Body of pancreas (tissue), 4 donors: ENCODE results near the gene IRF2BP1. TPM values are rescaled to one million over a fixed set of nuclear protein-coding genes. Genes with fewer than 3 reads are reported as not detected.

Experiments used
- ATAC-seq: fragments of 150-250 bp; one replicate; pipeline ENCODE4 v1.9.1; 2016
- DNase-seq, 4 donors: peaks; one replicate each; pipeline ENCODE4 v3.0.0-alpha.2; 2019
- H3K27ac ChIP-seq, 4 donors: fragments of 200-600 bp; sonication (generic); 1 replicate in 3 of 4; 2 replicates in 1 of 4; pipeline versions ENCODE4 v1.5.1 to v1.6.1; 2016 to 2019; ENCODE audit warnings: mild to moderate bottlenecking in 1 of 4, mixed read lengths in 1 of 4, moderate library complexity in 1 of 4
- H3K27me3 ChIP-seq, 2 donors: fragments of 200-600 bp; sonication (generic); one replicate each; pipeline ENCODE4 v1.6.0; 2016; ENCODE audit warnings: mild to moderate bottlenecking in 1 of 2
- H3K36me3 ChIP-seq, 2 donors: fragments of 200-600 bp; sonication (generic); replicated peaks in 1 of 2; 2 replicates each; pipeline ENCODE4 v1.5.1; 2016; ENCODE audit warnings: low read depth in 2 of 2; ENCODE audit not compliant: insufficient read depth in 1 of 2
- H3K4me1 ChIP-seq: fragments of 200-600 bp; sonication (generic); one replicate; pipeline ENCODE4 v1.6.0; 2016
- H3K4me3 ChIP-seq, 2 donors: fragments of 200-600 bp; sonication (generic); 1 replicate in 1 of 2; 2 replicates in 1 of 2; pipeline ENCODE4 v1.5.1; 2016 to 2019
- H3K9me3 ChIP-seq, 3 donors: fragments of 200-600 bp; sonication (generic); 1 replicate in 2 of 3; 2 replicates in 1 of 3; pipeline ENCODE4 v1.5.1; 2016
- POLR2A ChIP-seq, 3 donors: fragments of 450-650 bp; IDR thresholded peaks; one replicate each; pipeline ENCODE4 v1.6.1; 2016; ENCODE audit warnings: antibody characterized with exemption in 3 of 3, mild to moderate bottlenecking in 2 of 3
- WGBS, 2 donors: methylation state at CpG; one replicate each; pipeline ENCODE4 v1.1.5; 2017; 5-methylcytosine and 5-hydroxymethylcytosine counted together
- intact Hi-C: fragments of 100-400 bp; cut with DNase I; formaldehyde crosslinking; loops from one replicate; pipeline ENCODE4 v1.15.1; 2023
- total RNA-seq, 2 donors: library from RNA; depleted of rRNA; stranded (reverse); fragments of >200 nt; gene quantifications; one replicate each; pipeline ENCODE4 v1.1.0, GENCODE V29; 2016
- TF ChIP-seq, protein P1 (sequence below), 7 experiments: fragments of 450-650 bp in 4 of 7; fragments of 200-600 bp in 3 of 7; sonication (generic) in 3 of 7; IDR thresholded peaks; one replicate each; pipeline ENCODE4 v1.5.1; 2016 to 2019; ENCODE audit warnings: antibody characterized with exemption in 7 of 7

Gene IRF2BP1, protein sequence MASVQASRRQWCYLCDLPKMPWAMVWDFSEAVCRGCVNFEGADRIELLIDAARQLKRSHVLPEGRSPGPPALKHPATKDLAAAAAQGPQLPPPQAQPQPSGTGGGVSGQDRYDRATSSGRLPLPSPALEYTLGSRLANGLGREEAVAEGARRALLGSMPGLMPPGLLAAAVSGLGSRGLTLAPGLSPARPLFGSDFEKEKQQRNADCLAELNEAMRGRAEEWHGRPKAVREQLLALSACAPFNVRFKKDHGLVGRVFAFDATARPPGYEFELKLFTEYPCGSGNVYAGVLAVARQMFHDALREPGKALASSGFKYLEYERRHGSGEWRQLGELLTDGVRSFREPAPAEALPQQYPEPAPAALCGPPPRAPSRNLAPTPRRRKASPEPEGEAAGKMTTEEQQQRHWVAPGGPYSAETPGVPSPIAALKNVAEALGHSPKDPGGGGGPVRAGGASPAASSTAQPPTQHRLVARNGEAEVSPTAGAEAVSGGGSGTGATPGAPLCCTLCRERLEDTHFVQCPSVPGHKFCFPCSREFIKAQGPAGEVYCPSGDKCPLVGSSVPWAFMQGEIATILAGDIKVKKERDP
- total RNA-seq = 10 to 100 TPM; 24.1 to 25.1 TPM

DNA sequence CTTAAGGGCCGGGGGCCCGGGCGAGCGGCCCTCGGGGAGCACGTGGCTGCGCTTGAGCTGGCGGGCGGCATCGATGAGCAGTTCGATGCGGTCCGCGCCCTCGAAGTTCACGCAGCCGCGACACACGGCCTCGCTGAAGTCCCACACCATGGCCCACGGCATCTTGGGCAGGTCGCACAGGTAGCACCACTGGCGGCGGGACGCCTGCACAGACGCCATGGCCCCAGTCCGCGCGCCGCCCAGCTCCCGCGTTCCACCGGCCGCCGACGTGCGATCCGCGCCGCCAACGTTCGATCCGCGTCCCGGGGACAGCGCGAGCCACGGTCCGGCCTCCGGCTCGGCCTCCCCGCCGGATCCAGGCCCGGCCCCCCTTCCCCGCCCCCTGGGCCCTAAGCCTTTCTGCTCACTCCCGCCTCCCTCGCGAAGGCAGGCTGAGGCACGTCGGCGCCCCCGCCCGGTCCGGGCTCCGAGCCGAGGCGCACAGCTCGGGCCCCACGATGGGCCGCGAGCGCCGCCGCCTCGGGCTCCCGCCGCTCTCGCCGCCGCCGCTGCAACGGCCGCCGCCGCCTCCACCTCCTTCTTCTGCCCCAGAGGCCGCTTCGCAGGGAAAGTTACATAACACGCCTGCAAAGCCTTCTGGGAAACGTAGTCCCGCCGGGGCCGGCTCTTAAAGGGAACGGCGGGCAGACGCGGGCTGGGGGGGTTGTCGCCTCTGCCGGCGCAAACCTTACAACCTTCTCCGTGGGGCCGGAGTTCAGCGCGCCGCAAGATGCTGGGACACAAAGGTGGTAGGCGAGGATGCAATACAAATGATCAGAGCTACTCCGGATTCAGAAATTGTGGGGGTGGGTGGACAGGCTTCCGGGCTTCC lies at the start of gene IRF2BP1:
Gene IRF2BP1 (minus strand): TSS at position 586 of the 871 bp plus-strand sequence. CDS start 367 bp downstream, at position 219.
- intact Hi-C loops = no loop called here
- Histone ChIP-seq H3K27me3 (no peaks in the 10 kb centered on the region), H3K36me3 (no peaks in the 10 kb centered on the region)

DNA sequence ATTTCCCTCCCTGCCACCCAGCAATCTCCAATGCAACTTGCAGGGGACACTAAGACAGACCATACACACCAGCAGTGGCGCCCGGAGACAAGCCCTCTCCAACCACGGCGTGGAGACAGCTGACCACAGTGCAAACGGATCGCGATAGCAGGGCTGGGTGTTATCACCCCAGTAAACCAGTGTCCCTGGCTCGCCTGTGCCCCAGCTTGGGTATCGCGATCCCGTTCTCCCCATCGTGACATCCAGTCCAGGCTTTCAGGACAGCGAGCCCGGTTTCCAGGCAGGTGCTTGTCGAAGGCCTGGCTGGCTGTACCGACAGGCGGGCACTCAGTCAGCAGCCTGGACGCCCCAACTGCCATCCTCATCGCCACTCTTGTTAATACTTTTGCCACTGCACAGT lies 49.3 kb upstream of the IRF2BP1 start:
- Histone ChIP-seq H3K4me1 (peaks cover under 1% of the 10 kb centered on the region), H3K4me3 (no peak overlapping the region), H3K27me3 (no peaks in the 10 kb centered on the region), H3K36me3 (no peaks in the 10 kb centered on the region), H3K27ac (no peak overlapping the region), H3K9me3 (no peaks in the 10 kb centered on the region)
- DNase-seq (no peak), ATAC-seq (no peak)
- 39 to 51% methylated on average over 8 to 19 of the region's 19 CpGs for WGBS, 2 donors
- TF ChIP-seq POLR2A (IDR thresholded peaks at IDR 0.05) = no peak
- TF ChIP-seq, protein P1, sequence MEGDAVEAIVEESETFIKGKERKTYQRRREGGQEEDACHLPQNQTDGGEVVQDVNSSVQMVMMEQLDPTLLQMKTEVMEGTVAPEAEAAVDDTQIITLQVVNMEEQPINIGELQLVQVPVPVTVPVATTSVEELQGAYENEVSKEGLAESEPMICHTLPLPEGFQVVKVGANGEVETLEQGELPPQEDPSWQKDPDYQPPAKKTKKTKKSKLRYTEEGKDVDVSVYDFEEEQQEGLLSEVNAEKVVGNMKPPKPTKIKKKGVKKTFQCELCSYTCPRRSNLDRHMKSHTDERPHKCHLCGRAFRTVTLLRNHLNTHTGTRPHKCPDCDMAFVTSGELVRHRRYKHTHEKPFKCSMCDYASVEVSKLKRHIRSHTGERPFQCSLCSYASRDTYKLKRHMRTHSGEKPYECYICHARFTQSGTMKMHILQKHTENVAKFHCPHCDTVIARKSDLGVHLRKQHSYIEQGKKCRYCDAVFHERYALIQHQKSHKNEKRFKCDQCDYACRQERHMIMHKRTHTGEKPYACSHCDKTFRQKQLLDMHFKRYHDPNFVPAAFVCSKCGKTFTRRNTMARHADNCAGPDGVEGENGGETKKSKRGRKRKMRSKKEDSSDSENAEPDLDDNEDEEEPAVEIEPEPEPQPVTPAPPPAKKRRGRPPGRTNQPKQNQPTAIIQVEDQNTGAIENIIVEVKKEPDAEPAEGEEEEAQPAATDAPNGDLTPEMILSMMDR (IDR thresholded peaks at IDR 0.05) = no peak
- intact Hi-C loops = no loop called here

More for the DNA sequence above, at the start of gene IRF2BP1:
- peaks cover 50% of the 10 kb centered on the region for H3K4me1 ChIP-seq
- DNase-seq (peak; percentile 93 to 96 (median 94)), ATAC-seq (peak; percentile 58)
- no peaks in the 10 kb centered on the region for H3K9me3 ChIP-seq
- 1% methylated on average over 42 to 75 of the region's 107 CpGs for WGBS, 2 donors
- TF ChIP-seq, protein P1 (IDR thresholded peaks at IDR 0.05) = peak in 2 of 7 experiments; percentile 12 to 32
- TF ChIP-seq POLR2A (IDR thresholded peaks at IDR 0.05) = peak in 2 of 3 donors; percentile 46 to 55
- peak within 1 kb of the TSS; percentile 83 to 96 (median 90) for H3K27ac ChIP-seq
- peak within 1 kb of the TSS; percentile 7 to 49 for H3K4me3 ChIP-seq

DNA sequence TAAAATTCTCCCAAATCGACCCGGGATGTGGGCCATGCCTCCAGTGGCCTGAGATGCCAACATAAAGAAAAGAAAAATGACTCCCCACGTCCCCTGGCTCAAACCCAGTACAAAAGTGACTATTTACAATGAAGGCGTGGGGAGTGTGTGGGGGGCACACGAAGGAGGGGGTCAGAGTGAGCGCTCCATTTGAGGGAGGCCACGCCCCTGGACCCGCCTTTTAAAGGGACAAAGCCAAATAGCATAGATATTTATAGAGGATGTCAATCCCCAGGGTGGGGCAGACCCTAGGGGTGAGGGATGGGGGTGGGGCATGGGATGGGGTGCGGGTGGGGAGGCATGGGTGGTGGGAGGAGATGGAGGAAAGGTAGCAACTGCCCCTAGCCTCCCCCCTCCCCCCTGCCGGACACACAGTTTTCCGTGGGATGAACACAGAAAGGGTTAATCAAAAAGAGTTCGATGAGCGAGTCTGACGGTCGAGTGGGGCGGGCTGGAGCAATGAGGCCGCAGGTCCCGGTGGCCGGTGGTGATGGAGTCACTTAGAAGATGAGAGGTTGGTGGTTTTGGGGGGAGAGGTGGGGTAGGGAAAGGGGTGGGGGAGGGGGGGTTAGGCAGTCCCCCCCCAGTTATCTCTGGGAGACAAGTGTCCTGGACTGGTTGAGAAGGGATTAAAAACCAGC lies 48.8 kb upstream of the IRF2BP1 start:
- ATAC-seq (no peak), DNase-seq (no peak)
- Histone ChIP-seq H3K36me3 (no peaks in the 10 kb centered on the region), H3K27me3 (no peaks in the 10 kb centered on the region), H3K4me1 (no peaks in the 10 kb centered on the region), H3K27ac (no peak overlapping the region), H3K4me3 (no peak overlapping the region), H3K9me3 (no peaks in the 10 kb centered on the region)
- WGBS, 2 donors = 17 to 19% methylated on average over 19 of the region's 19 CpGs
- TF ChIP-seq, protein P1 (IDR thresholded peaks at IDR 0.05) = no peak
- no peak for TF ChIP-seq POLR2A (IDR thresholded peaks at IDR 0.05)
- intact Hi-C loops = no loop called here

DNA sequence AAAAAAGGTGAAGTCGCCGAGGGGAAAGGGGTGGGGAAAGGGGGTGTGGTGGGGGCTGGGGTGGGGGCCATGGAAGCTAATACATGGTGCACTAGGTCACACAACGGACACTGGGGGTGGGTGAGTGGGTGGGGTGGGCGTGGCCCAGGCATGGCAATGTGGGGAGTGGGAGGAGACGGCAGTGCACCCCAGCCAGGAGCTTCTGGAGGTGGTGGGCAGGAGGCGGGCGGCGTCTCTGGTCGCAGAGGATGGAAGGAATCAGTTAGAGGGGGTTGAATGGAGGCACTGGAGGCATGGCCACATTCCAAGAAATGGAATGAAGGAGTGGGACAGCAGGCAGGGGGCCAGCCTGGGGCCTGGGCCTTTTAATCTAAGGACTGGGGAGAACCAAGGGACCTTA lies 47.8 kb upstream of the IRF2BP1 start:
- TF ChIP-seq POLR2A (IDR thresholded peaks at IDR 0.05) = no peak
- TF ChIP-seq, protein P1 (IDR thresholded peaks at IDR 0.05) = no peak

More for the DNA sequence above, 47.8 kb upstream of the IRF2BP1 start:
- ATAC-seq = no peak
- 51 to 59% methylated on average over 9 of the region's 9 CpGs for WGBS, 2 donors
- Histone ChIP-seq H3K9me3 (no peaks in the 10 kb centered on the region), H3K36me3 (no peaks in the 10 kb centered on the region), H3K27me3 (no peaks in the 10 kb centered on the region), H3K4me1 (no peaks in the 10 kb centered on the region), H3K27ac (no peak overlapping the region), H3K4me3 (no peak overlapping the region)
- no peak for DNase-seq
- intact Hi-C loops = no loop called here
